GM12874 (cell line): ENCODE results near the gene STARD13.

Experiments used
- CTCF ChIP-seq: IDR thresholded peaks from 2 replicates; pipeline ENCODE4 v1.5.1; 2011; ENCODE audit warnings: low read depth, mild to moderate bottlenecking, control low read depth, low read length, moderate library complexity; ENCODE audit not compliant: insufficient read depth

STARD13 gene

DNA sequence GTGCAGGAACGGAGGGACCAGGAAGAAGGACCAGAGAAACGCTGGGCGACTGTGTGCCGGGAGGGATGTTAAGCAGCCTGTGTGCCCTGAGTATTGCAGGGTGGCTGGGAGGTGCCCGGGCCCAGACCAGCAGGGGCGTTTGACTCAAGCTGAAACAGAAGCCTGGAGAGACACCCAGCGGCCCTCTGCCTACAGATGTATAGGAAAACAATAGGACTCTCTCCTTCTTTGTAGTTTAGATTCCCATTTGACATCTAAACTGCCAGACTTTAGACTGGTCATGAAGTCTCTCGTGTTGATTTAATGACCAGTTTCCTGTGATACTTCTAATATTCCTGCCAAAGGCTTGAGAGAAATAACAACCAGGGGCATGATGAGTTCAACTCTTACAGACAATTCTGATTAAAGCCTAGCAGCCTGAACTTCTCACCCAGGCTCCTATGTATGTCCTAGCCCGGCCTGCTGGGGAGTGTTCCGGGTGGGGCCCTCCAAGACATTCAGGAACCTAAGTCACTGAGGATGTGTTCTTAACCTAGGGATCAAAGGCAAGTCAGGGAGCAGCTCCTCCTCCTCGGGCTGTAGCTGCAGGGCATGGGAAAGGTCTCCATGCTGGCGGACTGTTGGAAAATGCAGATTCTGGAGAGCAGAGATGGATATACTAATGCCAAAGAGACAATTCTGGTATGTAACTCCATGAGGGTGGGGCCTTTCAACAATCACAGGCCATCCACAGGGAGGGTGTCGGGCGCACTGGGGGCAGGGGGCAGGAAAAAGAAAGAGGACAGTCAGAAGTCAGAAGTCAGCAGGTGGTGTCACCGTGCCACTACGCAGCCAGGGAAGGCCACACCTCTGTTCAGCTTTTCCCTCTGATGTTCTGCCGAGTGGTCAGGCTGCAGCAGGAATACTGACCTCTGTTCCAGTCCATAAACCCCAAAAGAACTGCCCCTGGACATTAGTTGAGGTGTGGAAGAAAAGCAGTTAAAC, 131.8 kb downstream of the STARD13 start:
- TF ChIP-seq CTCF: no peak

- no peak for TF ChIP-seq CTCF
These were observed 133.2 kb downstream of the STARD13 start for GRCh38 chr13:33152389-33152788.

DNA sequence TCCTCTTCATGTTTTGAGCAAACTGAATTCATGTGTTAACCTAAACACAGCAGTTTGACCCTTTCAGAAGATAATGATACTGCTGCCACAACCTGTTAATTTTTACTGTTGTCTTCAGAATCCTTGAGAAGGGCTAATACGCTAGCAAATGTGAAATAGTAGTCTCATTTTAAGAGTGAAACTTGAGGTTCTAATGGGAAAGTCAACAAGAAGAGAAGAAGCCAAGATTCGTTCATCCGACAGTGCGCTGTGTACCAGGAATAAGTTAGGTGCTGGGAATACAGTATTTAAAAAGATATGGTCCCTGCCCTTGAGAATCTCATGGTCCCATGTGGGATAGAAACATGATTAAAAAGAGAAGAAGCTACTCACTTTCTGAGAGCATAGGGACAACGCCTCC, 134.9 kb downstream of the STARD13 start:
- TF ChIP-seq CTCF: no peak

DNA sequence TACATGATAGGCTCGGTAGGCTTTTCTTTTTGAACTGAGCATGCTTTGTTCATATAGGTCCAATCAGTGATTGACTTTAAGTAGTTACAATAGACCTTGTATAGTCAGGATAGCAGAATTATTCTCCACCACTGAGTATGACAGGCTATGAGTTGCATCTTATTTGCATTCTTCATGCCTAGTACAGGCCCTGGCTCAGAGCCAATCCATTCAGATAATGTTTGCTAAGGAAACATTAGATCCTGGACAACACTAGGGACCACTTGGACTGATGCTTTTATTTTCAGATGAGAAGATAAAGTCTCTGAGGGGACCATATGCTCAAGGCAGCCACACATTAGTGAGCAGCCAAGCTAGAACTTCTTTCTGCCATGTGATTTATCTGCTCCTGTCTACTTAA, 135.4 kb downstream of the STARD13 start:
- TF ChIP-seq CTCF: no peak

- no peak for TF ChIP-seq CTCF
These were observed 137.7 kb downstream of the STARD13 start for GRCh38 chr13:33147832-33148231.

DNA sequence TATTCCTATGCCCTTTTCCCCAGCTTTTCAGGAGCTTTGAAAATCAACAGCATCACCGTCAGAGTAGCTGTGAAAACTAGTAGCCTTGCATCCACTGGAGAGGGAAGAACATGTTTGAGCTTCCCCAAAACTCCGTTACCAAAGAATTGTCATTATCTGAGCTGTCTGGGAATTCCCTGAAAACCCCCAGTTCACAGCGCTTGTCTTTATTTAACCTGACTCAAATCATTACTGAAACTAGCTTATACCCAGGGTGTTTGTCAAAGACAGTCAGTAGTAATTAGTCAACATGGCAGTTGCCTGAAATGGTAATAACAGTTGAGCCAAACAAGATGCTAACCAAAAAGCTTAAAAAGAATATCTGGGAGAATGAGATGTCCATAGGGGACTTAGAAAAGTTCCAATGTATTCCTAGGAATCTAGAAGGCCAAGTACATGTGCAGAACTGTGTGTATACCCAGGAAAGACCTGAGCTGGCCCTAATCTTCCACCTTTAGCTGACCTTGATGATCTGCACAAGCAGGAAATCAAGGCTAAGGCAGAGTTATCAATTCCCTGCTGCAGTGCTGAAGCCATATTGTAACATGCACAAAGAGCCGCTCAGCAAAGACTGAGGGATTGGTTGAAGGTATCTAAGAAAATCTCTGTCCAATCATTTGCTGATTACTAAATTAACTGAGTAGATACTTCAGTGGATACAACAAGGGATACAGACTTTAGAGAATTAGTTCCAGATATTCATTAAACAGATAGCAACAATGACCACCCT, 138.5 kb downstream of the STARD13 start:
- TF ChIP-seq CTCF: no peak

DNA sequence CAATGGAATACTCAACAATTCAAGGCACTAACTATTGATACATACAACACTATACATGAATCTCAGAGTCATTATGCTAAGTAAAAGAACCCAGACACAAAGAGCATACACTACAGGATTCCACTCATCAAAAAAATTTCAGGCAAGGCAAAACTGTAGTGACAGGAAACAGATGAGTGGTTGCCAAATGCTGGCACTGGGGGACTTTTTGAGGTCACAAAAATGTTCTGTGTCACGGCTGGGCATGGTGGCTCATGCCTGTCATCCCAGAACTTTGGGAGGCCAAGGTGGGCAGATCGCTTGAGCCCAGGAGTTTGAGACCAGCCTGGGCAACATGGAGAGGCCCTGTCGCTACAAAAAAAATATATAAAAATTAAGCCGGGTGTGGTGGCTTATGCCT, 139.9 kb downstream of the STARD13 start:
- TF ChIP-seq CTCF: no peak
